PC-3 (cell line): ENCODE measurements around the gene SLC4A7. TPM values are rescaled to one million over a fixed set of nuclear protein-coding genes. Genes with fewer than 3 reads are reported as not detected.

Experiments
- ATAC-seq: fragments of 200-7000 bp; cut with Tn5 transposase; 2 replicates; pipeline ENCODE4 v1.9.1; 2020; ENCODE audit warnings: mild to moderate bottlenecking, moderate library complexity
- BruUV-seq: library from RNA; stranded (reverse); fragments of 400-500 nt; replicated peaks from 2 replicates; lab custom pipeline; 2021; lab: Mats Ljungman, UMichigan
- CTCF ChIA-PET: fragments of 300-600 bp; sonication (Branson Sonifier 250); formaldehyde crosslinking; loops from one replicate; lab custom pipeline; 2022; ENCODE audit warnings: antibody characterized with exemption; lab: Charles Lee
- POLR2A ChIA-PET: fragments of 300-600 bp; sonication (Branson Sonifier 250); formaldehyde crosslinking; loops from one replicate; lab custom pipeline; 2022; ENCODE audit warnings: antibody characterized with exemption; ENCODE audit not compliant: unreplicated experiment; lab: Charles Lee
- DNase-seq: peaks from one replicate; pipeline ENCODE4 v3.0.0-alpha.2; 2015
- H2AFZ ChIP-seq: fragments of 300-600 bp; sonication (generic); 2 replicates; pipeline ENCODE4 v1.6.0; 2016; ENCODE audit warnings: antibody characterized with exemption, low read length
- H3F3A ChIP-seq: fragments of 300-600 bp; sonication (generic); one replicate; pipeline ENCODE4 v1.6.0; 2017; ENCODE audit warnings: antibody characterized with exemption, low read length, control low read depth, mild to moderate bottlenecking; ENCODE audit not compliant: unreplicated experiment
- H3K27ac ChIP-seq: fragments of 300-600 bp; sonication (generic); 2 replicates; pipeline ENCODE4 v1.5.1; 2016; ENCODE audit warnings: mild to moderate bottlenecking, low read length
- H3K27me3 ChIP-seq: fragments of 300-600 bp; sonication (generic); 2 replicates; pipeline ENCODE4 v1.6.1; 2016; ENCODE audit warnings: low read length, mixed read lengths
- H3K36me3 ChIP-seq: fragments of 300-600 bp; sonication (generic); 2 replicates; pipeline ENCODE4 v1.6.1; 2016; ENCODE audit warnings: low read depth, mixed run types, low read length, mixed read lengths
- H3K4me1 ChIP-seq: fragments of 300-600 bp; sonication (generic); 2 replicates; pipeline ENCODE4 v1.5.1; 2016; ENCODE audit warnings: low read length; ENCODE audit not compliant: insufficient read depth
- H3K4me2 ChIP-seq: fragments of 300-600 bp; sonication (generic); 2 replicates; pipeline ENCODE4 v1.6.0; 2016; ENCODE audit warnings: low read length
- H3K4me3 ChIP-seq: fragments of 300-600 bp; sonication (generic); 2 replicates; pipeline ENCODE4 v1.5.1; 2016; ENCODE audit warnings: mild to moderate bottlenecking, low read length, mixed read lengths
- H3K79me2 ChIP-seq: fragments of 300-600 bp; sonication (generic); 2 replicates; pipeline ENCODE4 v1.6.1; 2017; ENCODE audit warnings: low read length, mixed read lengths
- H3K9ac ChIP-seq: fragments of 300-600 bp; sonication (generic); 2 replicates; pipeline ENCODE4 v1.6.0; 2016; ENCODE audit warnings: mild to moderate bottlenecking, low read length
- H3K9me2 ChIP-seq: fragments of 300-600 bp; sonication (generic); replicated peaks from 2 replicates; pipeline ENCODE4 v1.6.1; 2016; ENCODE audit warnings: mixed run types, low read length, mixed read lengths
- H3K9me3 ChIP-seq: fragments of 300-600 bp; sonication (generic); 2 replicates; pipeline ENCODE4 v1.6.1; 2016; ENCODE audit warnings: low read length, mixed read lengths
- H4K20me1 ChIP-seq: fragments of 300-600 bp; sonication (generic); 2 replicates; pipeline ENCODE4 v1.6.1; 2016; ENCODE audit warnings: low read length, mixed read lengths
- EZH2 ChIP-seq: fragments of 300-600 bp; sonication (generic); IDR thresholded peaks from one replicate; pipeline ENCODE4 v1.6.1; 2017; ENCODE audit warnings: antibody characterized with exemption, mild to moderate bottlenecking, low read length; ENCODE audit not compliant: unreplicated experiment
- EZH2phosphoT487 ChIP-seq: fragments of 300-600 bp; sonication (generic); IDR thresholded peaks from 2 replicates; pipeline ENCODE4 v1.6.1; 2018; ENCODE audit warnings: mild to moderate bottlenecking, antibody characterized with exemption, low read length, borderline replicate concordance
- intact Hi-C: fragments of 100-400 bp; cut with micrococcal nuclease; formaldehyde crosslinking; loops from 2 replicates; pipeline ENCODE4 v1.9.0; 2023
- total RNA-seq: library from RNA; depleted of rRNA; stranded (reverse); fragments of >200 nt; gene quantifications from 2 replicates; pipeline ENCODE4 v1.2.3, GENCODE V29; 2014
- TF ChIP-seq, protein P1 (sequence below): fragments of 300-600 bp; sonication (generic); conservative IDR thresholded peaks from 2 replicates; pipeline ENCODE4 v1.5.1; 2017; ENCODE audit warnings: antibody characterized with exemption, low read depth, mild to moderate bottlenecking, low read length

Gene SLC4A7
- total RNA-seq, 1 experiment from 2014 or later, result 56.0 TPM

DNA sequence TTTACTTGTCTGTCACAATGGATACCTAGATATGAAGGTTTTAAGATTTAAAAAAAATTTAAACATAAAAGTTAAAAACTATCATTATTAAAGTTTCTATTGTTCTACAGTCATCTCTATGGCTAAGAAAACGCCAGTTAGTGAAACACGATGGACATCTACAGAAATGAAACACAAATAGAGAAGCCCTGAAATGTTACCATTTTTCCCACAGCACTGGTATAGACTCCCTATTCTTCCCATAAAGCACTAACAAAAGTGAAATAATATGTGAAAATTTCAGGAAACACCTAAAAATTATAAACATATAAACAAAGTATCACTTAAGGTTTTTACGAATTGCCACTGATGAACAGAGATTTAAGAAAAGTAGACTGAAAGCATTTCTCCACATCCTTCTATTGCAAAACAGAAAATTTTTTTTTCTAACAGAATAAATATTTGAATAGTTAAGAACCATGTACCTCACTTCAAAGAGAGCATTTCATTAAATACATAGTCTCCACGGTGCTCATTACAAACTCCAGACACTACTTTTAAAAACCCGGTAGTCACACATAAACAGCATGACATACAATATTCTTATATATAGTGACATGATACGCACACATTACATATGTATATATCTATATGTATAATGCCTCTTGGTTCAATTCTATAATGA is 107.9 kb downstream of the SLC4A7 start:
- H3K27ac ChIP-seq, result no peak overlapping the region
- H2AFZ ChIP-seq, result no peak overlapping the region
- TF ChIP-seq EZH2phosphoT487 (no peak), EZH2 (no peak)
- TF ChIP-seq, protein P1, sequence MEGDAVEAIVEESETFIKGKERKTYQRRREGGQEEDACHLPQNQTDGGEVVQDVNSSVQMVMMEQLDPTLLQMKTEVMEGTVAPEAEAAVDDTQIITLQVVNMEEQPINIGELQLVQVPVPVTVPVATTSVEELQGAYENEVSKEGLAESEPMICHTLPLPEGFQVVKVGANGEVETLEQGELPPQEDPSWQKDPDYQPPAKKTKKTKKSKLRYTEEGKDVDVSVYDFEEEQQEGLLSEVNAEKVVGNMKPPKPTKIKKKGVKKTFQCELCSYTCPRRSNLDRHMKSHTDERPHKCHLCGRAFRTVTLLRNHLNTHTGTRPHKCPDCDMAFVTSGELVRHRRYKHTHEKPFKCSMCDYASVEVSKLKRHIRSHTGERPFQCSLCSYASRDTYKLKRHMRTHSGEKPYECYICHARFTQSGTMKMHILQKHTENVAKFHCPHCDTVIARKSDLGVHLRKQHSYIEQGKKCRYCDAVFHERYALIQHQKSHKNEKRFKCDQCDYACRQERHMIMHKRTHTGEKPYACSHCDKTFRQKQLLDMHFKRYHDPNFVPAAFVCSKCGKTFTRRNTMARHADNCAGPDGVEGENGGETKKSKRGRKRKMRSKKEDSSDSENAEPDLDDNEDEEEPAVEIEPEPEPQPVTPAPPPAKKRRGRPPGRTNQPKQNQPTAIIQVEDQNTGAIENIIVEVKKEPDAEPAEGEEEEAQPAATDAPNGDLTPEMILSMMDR, result no peak
- no peak overlapping the region for H3K9ac ChIP-seq
- no peak overlapping the region for H3K4me3 ChIP-seq
- H3K4me2 ChIP-seq, result no peak overlapping the region
- no peak for DNase-seq
- H3K9me2 ChIP-seq, result no peaks in the 10 kb centered on the region
- no TSS peak for BruUV-seq
- ChIA-PET CTCF (no interaction called here), POLR2A (no interaction called here)
- intact Hi-C loops, result no loop called here
- H3K4me1 ChIP-seq, result no peaks in the 10 kb centered on the region
- H3K27me3 ChIP-seq, result no peaks in the 10 kb centered on the region
- no peaks in the 10 kb centered on the region for H3K79me2 ChIP-seq
- no peak for ATAC-seq
- H4K20me1 ChIP-seq, result no peaks in the 10 kb centered on the region
- no peaks in the 10 kb centered on the region for H3K9me3 ChIP-seq
- H3K36me3 ChIP-seq, result peaks cover 25% of the 10 kb centered on the region
- H3F3A ChIP-seq, result peaks cover 8% of the 10 kb centered on the region

DNA sequence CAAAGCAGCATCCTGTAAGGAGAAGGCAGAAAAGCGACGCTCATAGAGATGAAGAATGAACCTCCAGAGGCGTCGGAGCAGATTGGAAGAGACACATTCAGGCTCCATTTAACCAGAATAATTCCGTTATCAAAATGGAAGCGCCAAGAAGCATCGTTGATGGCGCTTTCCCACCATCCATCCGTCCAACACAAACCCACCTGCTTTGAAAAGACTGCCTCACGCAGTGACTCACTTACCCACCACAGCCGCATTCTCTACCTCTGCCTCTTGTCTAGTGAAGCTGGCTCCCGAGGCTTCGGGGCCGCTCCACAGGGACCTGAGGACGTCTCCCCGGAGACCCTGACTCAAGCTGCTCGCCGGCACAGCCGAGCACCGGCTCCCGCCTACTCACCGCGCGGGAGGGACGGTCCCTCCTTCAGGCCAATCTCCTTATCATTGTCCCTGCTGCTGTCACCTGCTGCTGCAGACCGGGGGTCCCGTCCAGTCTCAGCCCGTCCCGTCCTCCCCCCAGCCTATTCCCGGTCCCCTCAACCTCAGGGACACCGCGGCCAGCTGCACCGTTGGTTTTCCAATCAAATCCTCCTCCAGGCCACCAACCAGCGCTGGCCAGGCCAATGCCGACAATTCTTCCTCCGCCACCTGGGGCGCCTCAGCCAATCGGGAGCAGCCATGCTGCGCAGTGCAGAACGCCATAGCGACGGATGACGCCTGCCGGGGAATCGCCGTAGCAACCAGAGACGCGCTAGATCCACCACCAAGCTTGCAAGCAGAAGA is 115.2 kb downstream of the SLC4A7 start, which contains the start of gene NEK10:
Gene NEK10 (minus strand): TSS at position 553 of the 777 bp plus-strand sequence. CDS start 16,501 bp downstream, outside the sequence.
- peak; percentile 97 for ATAC-seq
- Histone ChIP-seq H3K9ac (no peak within 1 kb of the TSS; the same call in 1 of the 2 replicates), H3K79me2 (no peaks in the 10 kb centered on the region), H3K9me3 (no peaks in the 10 kb centered on the region), H3K4me1 (no peaks in the 10 kb centered on the region), H2AFZ (peak within 1 kb of the TSS; percentile 96), H3K36me3 (peaks cover 3% of the 10 kb centered on the region; the same call in 1 of the 2 replicates), H3K4me2 (peak within 1 kb of the TSS; percentile 95), H3K9me2 (no peaks in the 10 kb centered on the region), H3K4me3 (peak within 1 kb of the TSS; percentile 86), H3F3A (peaks cover 8% of the 10 kb centered on the region), H4K20me1 (no peaks in the 10 kb centered on the region), H3K27me3 (no peaks in the 10 kb centered on the region), H3K27ac (no peak within 1 kb of the TSS)
- no TSS peak for BruUV-seq
- intact Hi-C loops, result loop anchor here (1.0 kb wide), 1 partner anchor 57 kb away; no protein-coding TSS in a partner anchor
- peak; percentile 97 for DNase-seq
- POLR2A ChIA-PET, result interaction anchor here (0.5 to 0.9 kb wide), 3 partner anchors 12 to 181 kb away, joined by 3 to 6 read pairs (median 4); no protein-coding TSS in a partner anchor
- TF ChIP-seq EZH2phosphoT487 (no peak), EZH2 (no peak)
- TF ChIP-seq, protein P1, result no peak
- CTCF ChIA-PET, result interaction anchor here (0.5 kb wide), 1 partner anchor 343 kb away, joined by 3 read pairs; no protein-coding TSS in a partner anchor
